H9 (cell line): ENCODE results near the gene NEK6. TPM values are rescaled to one million over a fixed set of nuclear protein-coding genes. Genes with fewer than 3 reads are reported as not detected.

Experiments
- DNase-seq: peaks from one replicate; pipeline ENCODE4 v3.0.0-alpha.2; 2017
- H2AFZ ChIP-seq: one replicate; pipeline ENCODE4 v1.6.1; 2013; ENCODE audit warnings: mild to moderate bottlenecking, low read length, control low read depth, moderate library complexity
- H2AK5ac ChIP-seq: 2 replicates; pipeline ENCODE4 v1.6.1; 2013; ENCODE audit warnings: low read length, control low read depth, mixed read lengths; ENCODE audit not compliant: insufficient read length
- H2BK120ac ChIP-seq: one replicate; pipeline ENCODE4 v1.6.1; 2013; ENCODE audit warnings: low read depth, mild to moderate bottlenecking, low read length, control low read depth, inconsistent platforms; ENCODE audit not compliant: poor library complexity, severe bottlenecking
- H2BK12ac ChIP-seq: 2 replicates; pipeline ENCODE4 v1.6.1; 2013; ENCODE audit warnings: low read length, control low read depth, mixed read lengths, low read depth; ENCODE audit not compliant: insufficient read length
- H2BK15ac ChIP-seq: 2 replicates; pipeline ENCODE4 v1.6.1; 2013; ENCODE audit warnings: low read depth, low read length, control low read depth
- H2BK20ac ChIP-seq: one replicate; pipeline ENCODE4 v1.6.1; 2013; ENCODE audit warnings: low read depth, mild to moderate bottlenecking, low read length, control low read depth, inconsistent platforms; ENCODE audit not compliant: poor library complexity, severe bottlenecking
- H2BK5ac ChIP-seq: 2 replicates; pipeline ENCODE4 v1.6.1; 2013; ENCODE audit warnings: low read length, control low read depth, mixed read lengths; ENCODE audit not compliant: insufficient read length
- H3K14ac ChIP-seq: 2 replicates; pipeline ENCODE4 v1.6.1; 2013; ENCODE audit warnings: low read length, control low read depth; ENCODE audit not compliant: insufficient read depth
- H3K18ac ChIP-seq: 2 replicates; pipeline ENCODE4 v1.6.1; 2013; ENCODE audit warnings: low read depth, mild to moderate bottlenecking, mixed read lengths, low read length, control low read depth; ENCODE audit not compliant: insufficient read length
- H3K23ac ChIP-seq: 2 replicates; pipeline ENCODE4 v1.6.1; 2013; ENCODE audit warnings: low read length, control low read depth, mixed read lengths, low read depth; ENCODE audit not compliant: insufficient read length
- H3K23me2 ChIP-seq: 2 replicates; pipeline ENCODE4 v1.6.1; 2013; ENCODE audit warnings: low read depth, mild to moderate bottlenecking, mixed read lengths, low read length, control low read depth; ENCODE audit not compliant: insufficient read length, poor library complexity, severe bottlenecking
- H3K27ac ChIP-seq: 2 replicates; pipeline ENCODE4 v1.5.1; 2013; ENCODE audit warnings: low read length, control low read depth, mixed read lengths, low read depth; ENCODE audit not compliant: insufficient read length
- H3K27me3 ChIP-seq: 2 replicates; pipeline ENCODE4 v1.6.1; 2013; ENCODE audit warnings: low read length, control low read depth, inconsistent platforms; ENCODE audit not compliant: insufficient read depth
- H3K4ac ChIP-seq: 2 replicates; pipeline ENCODE4 v1.6.1; 2013; ENCODE audit warnings: low read depth, mild to moderate bottlenecking, control low read depth, inconsistent platforms, low read length, moderate library complexity
- H3K4me1 ChIP-seq: 2 replicates; pipeline ENCODE4 v1.6.1; 2013; ENCODE audit warnings: low read length, control low read depth, inconsistent platforms; ENCODE audit not compliant: insufficient read depth
- H3K4me2 ChIP-seq: 2 replicates; pipeline ENCODE4 v1.6.1; 2013; ENCODE audit warnings: low read length, control low read depth, mixed read lengths; ENCODE audit not compliant: insufficient read length, insufficient read depth
- H3K56ac ChIP-seq: 2 replicates; pipeline ENCODE4 v1.6.1; 2013; ENCODE audit warnings: low read depth, mild to moderate bottlenecking, mixed read lengths, low read length, control low read depth; ENCODE audit not compliant: insufficient read length
- H3K79me1 ChIP-seq: 2 replicates; pipeline ENCODE4 v1.6.1; 2013; ENCODE audit warnings: low read depth, mild to moderate bottlenecking, moderate library complexity, low read length, control low read depth, inconsistent platforms; ENCODE audit not compliant: insufficient read depth, poor library complexity, severe bottlenecking
- H3K79me2 ChIP-seq: 2 replicates; pipeline ENCODE4 v1.6.1; 2013; ENCODE audit warnings: low read length, control low read depth, inconsistent platforms; ENCODE audit not compliant: insufficient read depth
- H3K9ac ChIP-seq: 2 replicates; pipeline ENCODE4 v1.6.1; 2013; ENCODE audit warnings: low read length, control low read depth, mixed read lengths; ENCODE audit not compliant: insufficient read length; ENCODE audit errors: extremely low read depth
- H3K9me3 ChIP-seq: one replicate; pipeline ENCODE4 v1.6.1; 2013; ENCODE audit warnings: low read depth, low read length, inconsistent platforms; ENCODE audit not compliant: control insufficient read depth
- H3T11ph ChIP-seq: one replicate; pipeline ENCODE4 v1.6.1; 2013; ENCODE audit warnings: mild to moderate bottlenecking, low read length, control low read depth, inconsistent platforms
- H4K20me1 ChIP-seq: one replicate; pipeline ENCODE4 v1.6.1; 2013; ENCODE audit not compliant: control insufficient read depth, insufficient read length, insufficient read depth
- H4K5ac ChIP-seq: 2 replicates; pipeline ENCODE4 v1.6.1; 2013; ENCODE audit warnings: low read depth, mild to moderate bottlenecking, mixed read lengths, low read length, control low read depth; ENCODE audit not compliant: insufficient read length
- H4K8ac ChIP-seq: replicated peaks from 2 replicates; pipeline ENCODE4 v1.6.1; 2013; ENCODE audit warnings: low read length, control low read depth, mixed read lengths, low read depth; ENCODE audit not compliant: insufficient read length
- H4K91ac ChIP-seq: 2 replicates; pipeline ENCODE4 v1.6.1; 2013; ENCODE audit warnings: low read depth, mild to moderate bottlenecking, moderate library complexity, mixed read lengths, low read length, control low read depth; ENCODE audit not compliant: insufficient read length
- H3K27ac Mint-ChIP-seq, 3 experiments: 2 replicates in 2 of 3; 3 replicates in 1 of 3; pipeline ENCODE4 v1.8.0; 2020 to 2021; ENCODE audit warnings: mixed read lengths in 3 of 3, mild to moderate bottlenecking in 1 of 3, moderate library complexity in 1 of 3
- H3K27me3 Mint-ChIP-seq: 2 replicates; pipeline ENCODE4 v1.8.0; 2021; ENCODE audit warnings: low read depth, mild to moderate bottlenecking, moderate library complexity, mixed read lengths
- H3K36me3 Mint-ChIP-seq, 3 experiments: 2 replicates in 2 of 3; 3 replicates in 1 of 3; pipeline ENCODE4 v1.8.0; 2020 to 2021; ENCODE audit warnings: low read depth in 3 of 3, mixed read lengths in 3 of 3; ENCODE audit not compliant: insufficient read depth in 1 of 3
- H3K4me1 Mint-ChIP-seq, 2 experiments: 2 replicates each; pipeline ENCODE4 v1.8.0; 2020; ENCODE audit warnings: mixed read lengths in 2 of 2
- H3K4me3 Mint-ChIP-seq, 2 experiments: 2 replicates in 1 of 2; 3 replicates in 1 of 2; pipeline ENCODE4 v1.8.0; 2020 to 2021; ENCODE audit warnings: mild to moderate bottlenecking in 2 of 2, mixed read lengths in 2 of 2, moderate library complexity in 1 of 2
- H3K9me3 Mint-ChIP-seq, 2 experiments: 2 replicates in 1 of 2; 3 replicates in 1 of 2; pipeline ENCODE4 v1.8.0; 2020; ENCODE audit warnings: mild to moderate bottlenecking in 2 of 2, mixed read lengths in 2 of 2, moderate library complexity in 1 of 2
- CTCF ChIP-seq: fragments of 200-600 bp; sonication (generic); conservative IDR thresholded peaks from 3 replicates; pipeline ENCODE4 v1.8.0; 2021; ENCODE audit warnings: antibody characterized with exemption, mild to moderate bottlenecking
- WGBS: extraction: QIAGEN DNeasy Blood & Tissue Kit; methylation state at CpG from one replicate; pipeline ENCODE4 v1.1.7; 2013; ENCODE audit warnings: missing lambda C conversion rate, low lambda C conversion rate, mixed read lengths; ENCODE audit not compliant: insufficient read length; ENCODE audit errors: extremely low coverage; 5-methylcytosine and 5-hydroxymethylcytosine counted together
- total RNA-seq: library from RNA; stranded (reverse); gene quantifications from 2 replicates; pipeline ENCODE4 v1.2.1, GENCODE V29; 2021

Gene NEK6
- total RNA-seq, 1 experiment from 2014 or later = 14.3 TPM

- DNase-seq = no peak
- no peak overlapping the region for H3K23ac ChIP-seq
- H3K36me3 Mint-ChIP-seq = peaks cover 0 to 6% (median 0%) of the 10 kb centered on the region in 3 experiments; a peak in 2 of 7 replicates
- H3K4me3 Mint-ChIP-seq = no peak overlapping the region
- H2AK5ac ChIP-seq = no peak overlapping the region
- no peak overlapping the region for H4K8ac ChIP-seq
- no peaks in the 10 kb centered on the region for H4K20me1 ChIP-seq
- H3T11ph ChIP-seq = no peak overlapping the region
- no peaks in the 10 kb centered on the region; the same call in 1 of the 2 replicates for H3K4me1 ChIP-seq
- H3K27me3 ChIP-seq = no peaks in the 10 kb centered on the region
- no peaks in the 10 kb centered on the region for H3K27me3 Mint-ChIP-seq
- no peaks in the 10 kb centered on the region for H3K79me1 ChIP-seq
- no peak overlapping the region for H3K9ac ChIP-seq
- H2BK20ac ChIP-seq = no peak overlapping the region
- H2BK12ac ChIP-seq = no peak overlapping the region
- no peak for TF ChIP-seq CTCF
- peaks cover 10 to 22% of the 10 kb centered on the region in 2 experiments for H3K4me1 Mint-ChIP-seq
- H2BK120ac ChIP-seq = no peak overlapping the region
- H3K56ac ChIP-seq = no peak overlapping the region
- no peak overlapping the region for H3K4me2 ChIP-seq
- no peaks in the 10 kb centered on the region; the same call in 1 of the 2 replicates for H3K79me2 ChIP-seq
- peak overlapping the region; percentile 44 for H3K18ac ChIP-seq
- H3K4ac ChIP-seq = no peak overlapping the region
- H3K27ac Mint-ChIP-seq = peak overlapping the region in 2 of 3 experiments; percentile 55 to 57; a peak in 4 of 7 replicates
- no peak overlapping the region for H3K27ac ChIP-seq
- no peak overlapping the region for H4K5ac ChIP-seq
- no peak overlapping the region; the same call in 1 of the 2 replicates for H3K14ac ChIP-seq
- H3K23me2 ChIP-seq = no peaks in the 10 kb centered on the region
- no CpG with 5 or more reads among the region's 11 CpGs for WGBS
- H3K9me3 Mint-ChIP-seq = no peaks in the 10 kb centered on the region
- no peaks in the 10 kb centered on the region for H3K9me3 ChIP-seq
- peak overlapping the region; percentile 77 for H4K91ac ChIP-seq
- no peak overlapping the region for H2AFZ ChIP-seq
- H2BK15ac ChIP-seq = no peak overlapping the region
- H2BK5ac ChIP-seq = no peak overlapping the region
Measured at GRCh38 chr9:124279531-124280175, 21.9 kb downstream of the NEK6 start.
